Stomach (tissue), 4 donors: Measurements from ENCODE around the gene ZKSCAN1.

ENCODE experiments used
- POLR2A ChIP-seq, 4 donors: fragments of 450-650 bp; IDR thresholded peaks; one replicate each; pipeline ENCODE4 v1.6.1; 2016; ENCODE audit warnings: antibody characterized with exemption in 4 of 4, control low read depth in 2 of 4, mild to moderate bottlenecking in 1 of 4, moderate library complexity in 1 of 4
- POLR2AphosphoS5 ChIP-seq, 3 donors: sonication (generic); formaldehyde crosslinking; IDR thresholded peaks; one replicate each; pipeline ENCODE4 v1.6.1; 2016; ENCODE audit warnings: antibody characterized with exemption in 3 of 3
- TF ChIP-seq, protein P1 (sequence below), 7 experiments: fragments of 450-650 bp in 4 of 7; fragments of 200-600 bp in 3 of 7; sonication (generic) in 3 of 7; IDR thresholded peaks; one replicate each; pipeline ENCODE4 v1.5.1; 2016 to 2019; ENCODE audit warnings: antibody characterized with exemption in 7 of 7, control low read depth in 2 of 7, mild to moderate bottlenecking in 1 of 7

DNA sequence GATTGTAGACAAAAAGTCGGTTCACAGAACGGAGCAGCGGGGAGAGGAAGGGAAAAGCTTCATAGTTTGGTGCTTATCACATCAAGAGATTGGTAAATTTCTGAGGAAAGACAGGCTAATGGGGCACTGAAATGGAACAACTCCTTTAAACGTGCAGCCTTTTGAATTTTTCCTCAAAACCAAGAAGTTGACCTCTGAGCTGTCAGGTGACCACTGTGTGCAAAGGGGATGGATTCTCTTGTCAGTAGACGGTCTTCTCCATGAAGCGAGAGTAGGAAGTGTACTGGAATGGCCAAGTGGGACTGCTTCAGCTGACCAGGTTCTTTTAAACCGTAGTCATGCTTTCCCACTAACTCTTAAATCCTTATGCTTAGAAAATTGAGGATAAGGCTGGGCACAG lies 22.9 kb downstream of the ZKSCAN1 start:
- TF ChIP-seq, protein P1, sequence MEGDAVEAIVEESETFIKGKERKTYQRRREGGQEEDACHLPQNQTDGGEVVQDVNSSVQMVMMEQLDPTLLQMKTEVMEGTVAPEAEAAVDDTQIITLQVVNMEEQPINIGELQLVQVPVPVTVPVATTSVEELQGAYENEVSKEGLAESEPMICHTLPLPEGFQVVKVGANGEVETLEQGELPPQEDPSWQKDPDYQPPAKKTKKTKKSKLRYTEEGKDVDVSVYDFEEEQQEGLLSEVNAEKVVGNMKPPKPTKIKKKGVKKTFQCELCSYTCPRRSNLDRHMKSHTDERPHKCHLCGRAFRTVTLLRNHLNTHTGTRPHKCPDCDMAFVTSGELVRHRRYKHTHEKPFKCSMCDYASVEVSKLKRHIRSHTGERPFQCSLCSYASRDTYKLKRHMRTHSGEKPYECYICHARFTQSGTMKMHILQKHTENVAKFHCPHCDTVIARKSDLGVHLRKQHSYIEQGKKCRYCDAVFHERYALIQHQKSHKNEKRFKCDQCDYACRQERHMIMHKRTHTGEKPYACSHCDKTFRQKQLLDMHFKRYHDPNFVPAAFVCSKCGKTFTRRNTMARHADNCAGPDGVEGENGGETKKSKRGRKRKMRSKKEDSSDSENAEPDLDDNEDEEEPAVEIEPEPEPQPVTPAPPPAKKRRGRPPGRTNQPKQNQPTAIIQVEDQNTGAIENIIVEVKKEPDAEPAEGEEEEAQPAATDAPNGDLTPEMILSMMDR (IDR thresholded peaks at IDR 0.05) = no peak
- TF ChIP-seq POLR2A (IDR thresholded peaks at IDR 0.05) (no peak), POLR2AphosphoS5 (IDR thresholded peaks at IDR 0.05) (no peak)
